Activated B cell treated with CpG ODN at 0.5 μM for 24 hours (primary cell): Measurements from ENCODE around the gene IQCE. TPM values are rescaled to one million over a fixed set of nuclear protein-coding genes. Genes with fewer than 3 reads are reported as not detected.

ENCODE experiments used
- ATAC-seq: fragments of 200-7000 bp; cut with Tn5 transposase; one replicate; pipeline ENCODE4 v1.10.0; 2021; ENCODE audit warnings: low read depth, mild to moderate bottlenecking, moderate library complexity
- CTCF ChIA-PET: fragments of 350-600 bp; sonication (Branson Sonifier 250); formaldehyde crosslinking; loops from one replicate; lab custom pipeline; 2021; ENCODE audit warnings: antibody characterized with exemption; lab: Charles Lee
- POLR2A ChIA-PET: fragments of 350-600 bp; sonication (Branson Sonifier 250); formaldehyde crosslinking; loops from one replicate; lab custom pipeline; 2021; ENCODE audit warnings: antibody characterized with exemption; lab: Charles Lee
- DNase-seq: peaks from one replicate; pipeline ENCODE4 v3.0.0; 2022
- H3K27ac Mint-ChIP-seq: one replicate; pipeline ENCODE4 v1.8.0; 2020; ENCODE audit warnings: mixed read lengths
- H3K27me3 Mint-ChIP-seq: one replicate; pipeline ENCODE4 v1.8.0; 2021; ENCODE audit warnings: mixed read lengths
- H3K36me3 Mint-ChIP-seq: one replicate; pipeline ENCODE4 v1.8.0; 2021; ENCODE audit warnings: low read depth, mixed read lengths
- H3K4me1 Mint-ChIP-seq: one replicate; pipeline ENCODE4 v1.8.0; 2021; ENCODE audit warnings: mixed read lengths
- H3K4me3 Mint-ChIP-seq: one replicate; pipeline ENCODE4 v1.8.0; 2020; ENCODE audit warnings: mild to moderate bottlenecking, mixed read lengths
- H3K9me3 Mint-ChIP-seq: one replicate; pipeline ENCODE4 v1.8.0; 2020; ENCODE audit warnings: mixed read lengths
- CTCF ChIP-seq: fragments of 200-600 bp; IDR thresholded peaks from one replicate; pipeline ENCODE4 v1.8.0; 2022; ENCODE audit warnings: antibody characterized with exemption, mild to moderate bottlenecking
- intact Hi-C: fragments of 100-400 bp; cut with micrococcal nuclease; formaldehyde crosslinking; loops from one replicate; pipeline ENCODE4 v1.15.1; 2024
- total RNA-seq: library from RNA; stranded (reverse); gene quantifications from 2 replicates; pipeline ENCODE4 v1.2.3, GENCODE V29; 2022

Gene IQCE
- total RNA-seq, 1 donor from 2014 or later: 7.7 TPM

DNA sequence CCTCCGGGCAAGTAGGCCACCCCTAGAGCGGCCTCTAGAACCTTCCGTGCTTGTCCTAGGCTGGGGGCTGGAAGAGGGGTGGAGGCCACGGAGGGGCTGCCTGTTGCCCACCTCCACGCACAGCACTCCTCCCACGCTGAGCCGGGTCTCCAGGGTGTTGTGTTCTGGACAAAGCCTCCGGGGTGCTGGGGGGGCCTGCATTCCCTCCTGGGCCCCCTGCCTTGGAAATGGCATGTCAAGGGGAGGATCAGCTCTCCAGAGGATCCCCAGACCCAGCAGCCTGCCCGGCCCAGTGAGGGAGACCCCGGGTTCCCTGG, 64.9 kb downstream of the IQCE start:
- POLR2A ChIA-PET: no interaction called here
- TF ChIP-seq CTCF: no peak
- Mint-ChIP-seq H3K27me3 (peaks cover 7% of the 10 kb centered on the region), H3K27ac (no peak overlapping the region), H3K4me3 (no peak overlapping the region), H3K36me3 (no peaks in the 10 kb centered on the region), H3K4me1 (no peaks in the 10 kb centered on the region), H3K9me3 (no peaks in the 10 kb centered on the region)
- no peak for ATAC-seq
- intact Hi-C loops: no loop called here
- DNase-seq: no peak
- CTCF ChIA-PET: no interaction called here

GRCh38 chr7:2624293-2624886, 65.6 kb downstream of the IQCE start:
- POLR2A ChIA-PET: no interaction called here
- peaks cover 7% of the 10 kb centered on the region for H3K27me3 Mint-ChIP-seq
- H3K27ac Mint-ChIP-seq: no peak overlapping the region
- H3K4me1 Mint-ChIP-seq: no peaks in the 10 kb centered on the region
- no peak for TF ChIP-seq CTCF
- ATAC-seq (no peak), DNase-seq (no peak)
- no peaks in the 10 kb centered on the region for H3K36me3 Mint-ChIP-seq
- H3K9me3 Mint-ChIP-seq: no peaks in the 10 kb centered on the region
- CTCF ChIA-PET: no interaction called here
- no peak overlapping the region for H3K4me3 Mint-ChIP-seq
- intact Hi-C loops: no loop called here

DNA sequence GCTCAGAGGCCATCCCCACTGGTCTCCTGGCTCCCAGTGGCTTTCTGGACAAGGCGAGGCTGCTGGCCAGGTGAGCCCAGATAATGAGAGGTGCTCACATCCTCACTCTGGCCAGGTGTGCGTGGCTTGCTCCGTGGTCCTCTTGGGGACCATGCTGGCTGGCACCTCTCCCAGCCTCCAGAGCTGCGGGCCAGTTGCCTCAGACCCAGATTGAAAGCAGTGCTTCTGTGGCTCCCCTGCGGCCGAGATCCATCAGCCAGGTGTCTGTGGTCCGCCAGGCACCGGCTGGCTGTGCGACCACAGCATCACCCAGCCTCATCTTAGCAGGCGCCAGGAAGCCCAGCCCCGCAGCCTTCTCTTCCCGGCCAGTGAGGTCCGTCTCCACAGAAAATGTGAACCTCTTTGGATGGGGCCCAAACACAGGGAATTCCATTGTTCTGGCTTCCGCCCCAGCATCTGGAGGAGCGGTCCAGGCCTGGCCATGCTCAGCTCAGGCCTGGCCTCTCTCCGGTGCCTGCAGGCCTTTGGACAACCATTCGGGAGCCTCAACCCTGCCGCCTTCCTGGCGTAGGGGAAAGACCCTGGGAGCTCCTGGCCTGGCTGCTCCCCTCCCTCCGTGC, 67.8 kb downstream of the IQCE start:
- ATAC-seq (no peak), DNase-seq (no peak)
- no peaks in the 10 kb centered on the region for H3K9me3 Mint-ChIP-seq
- no peak for TF ChIP-seq CTCF
- H3K27ac Mint-ChIP-seq: no peak overlapping the region
- peaks cover 4% of the 10 kb centered on the region for H3K4me1 Mint-ChIP-seq
- intact Hi-C loops: no loop called here
- CTCF ChIA-PET: no interaction called here
- no peaks in the 10 kb centered on the region for H3K36me3 Mint-ChIP-seq
- H3K4me3 Mint-ChIP-seq: no peak overlapping the region
- POLR2A ChIA-PET: no interaction called here
- H3K27me3 Mint-ChIP-seq: peaks cover 7% of the 10 kb centered on the region

- ChIA-PET POLR2A (interaction anchor here (0.6 kb wide), 1 partner anchor 27 kb away, joined by 4 read pairs; no protein-coding TSS in a partner anchor), CTCF (interaction anchor here (1.2 kb wide), 1 partner anchor 43 kb away, joined by 3 read pairs; no protein-coding TSS in a partner anchor)
Measured at GRCh38 chr7:2627258-2628129, 68.7 kb downstream of the IQCE start.

More at GRCh38 chr7:2627258-2628129, 68.7 kb downstream of the IQCE start:
- Mint-ChIP-seq H3K27me3 (peaks cover 7% of the 10 kb centered on the region), H3K36me3 (no peaks in the 10 kb centered on the region), H3K27ac (no peak overlapping the region), H3K9me3 (no peaks in the 10 kb centered on the region), H3K4me3 (no peak overlapping the region), H3K4me1 (peaks cover 6% of the 10 kb centered on the region)
- intact Hi-C loops: no loop called here
- TF ChIP-seq CTCF: no peak
- DNase-seq (no peak), ATAC-seq (no peak)
